ENCODE data around the gene C10orf105.

GRCh38 chr10:71688256-71688655 is 31.3 kb downstream of the C10orf105 start:
- no peak for TF ChIP-seq CTCF (IDR thresholded peaks at IDR 0.05)
- TF ChIP-seq POLR2AphosphoS5 (IDR thresholded peaks at IDR 0.05) = no peak
- TF ChIP-seq POLR2A (IDR thresholded peaks at IDR 0.05; ENCODE audit: low read depth) = no peak

Measured in esophagus muscularis mucosa (tissue), 3 donors.